ENCODE data around the gene AOAH. TPM values are rescaled to one million over a fixed set of nuclear protein-coding genes. Genes with fewer than 3 reads are reported as not detected.

AOAH gene, protein sequence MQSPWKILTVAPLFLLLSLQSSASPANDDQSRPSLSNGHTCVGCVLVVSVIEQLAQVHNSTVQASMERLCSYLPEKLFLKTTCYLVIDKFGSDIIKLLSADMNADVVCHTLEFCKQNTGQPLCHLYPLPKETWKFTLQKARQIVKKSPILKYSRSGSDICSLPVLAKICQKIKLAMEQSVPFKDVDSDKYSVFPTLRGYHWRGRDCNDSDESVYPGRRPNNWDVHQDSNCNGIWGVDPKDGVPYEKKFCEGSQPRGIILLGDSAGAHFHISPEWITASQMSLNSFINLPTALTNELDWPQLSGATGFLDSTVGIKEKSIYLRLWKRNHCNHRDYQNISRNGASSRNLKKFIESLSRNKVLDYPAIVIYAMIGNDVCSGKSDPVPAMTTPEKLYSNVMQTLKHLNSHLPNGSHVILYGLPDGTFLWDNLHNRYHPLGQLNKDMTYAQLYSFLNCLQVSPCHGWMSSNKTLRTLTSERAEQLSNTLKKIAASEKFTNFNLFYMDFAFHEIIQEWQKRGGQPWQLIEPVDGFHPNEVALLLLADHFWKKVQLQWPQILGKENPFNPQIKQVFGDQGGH
- total RNA-seq (2012; rRNA removed): not detected in 2 replicates
- polyA plus RNA-seq (2012; rRNA removed): not detected in 2 replicates
- polyA plus RNA-seq (2012; cell fraction: cytosol; rRNA removed): not detected in 2 replicates
- not detected in 2 replicates for polyA plus RNA-seq (2012; cell fraction: nucleus; rRNA removed; ENCODE audit: low replicate concordance)
- percentile 1 among the genes with signal in this experiment for Bru-seq, nascent RNA
- percentile 2 among the genes with signal in this experiment for BruChase-seq, experiment 1, labeled RNA remaining after a 6-hour chase
- percentile 0 among the genes with signal in this experiment for BruChase-seq, experiment 2, labeled RNA remaining after a 2-hour chase
- long read RNA-seq: 0 reads

DNA sequence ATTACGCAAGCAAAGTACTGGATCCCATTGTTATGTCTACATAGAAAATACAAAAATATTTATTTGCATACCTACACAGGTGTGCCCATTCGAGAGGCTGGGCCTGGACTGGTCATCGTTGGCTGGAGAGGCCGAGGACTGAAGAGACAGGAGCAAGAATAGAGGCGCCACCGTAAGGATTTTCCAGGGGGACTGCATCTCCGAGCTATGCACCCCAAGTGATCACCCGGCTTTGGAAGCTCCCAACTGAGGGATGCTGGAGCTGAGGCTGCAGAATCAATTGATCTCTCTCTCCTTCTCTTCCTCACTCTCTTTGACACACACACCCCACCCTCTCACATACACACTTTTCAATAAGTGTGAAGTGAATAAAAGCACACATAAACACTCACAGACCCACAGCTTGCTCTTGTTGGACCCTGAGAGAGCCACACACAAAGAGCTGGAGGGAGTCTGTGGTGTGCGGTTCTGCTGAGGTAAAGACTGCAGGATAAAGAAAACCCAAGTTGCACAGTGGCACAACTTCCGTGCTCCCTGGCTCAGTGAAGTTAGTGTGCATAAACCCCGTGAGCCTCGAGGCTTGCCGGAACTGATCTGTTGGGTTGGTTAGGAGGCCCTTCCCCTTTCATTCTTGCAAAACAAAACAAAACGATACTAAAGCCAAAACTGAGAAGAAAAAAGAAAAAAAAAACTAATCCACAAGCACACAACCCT, at the start of gene AOAH:
Gene AOAH, minus strand, starts transcription at position 544 of the 714 bp plus-strand sequence. Its CDS starts 346 bp downstream, at position 198.
- Histone ChIP-seq H4K20me1 (ENCODE audit: insufficient read depth, low read length) (no peaks in the 10 kb centered on the region), H3K9ac (ENCODE audit: low read depth, low read length) (no peak within 1 kb of the TSS), H3K4me2 (ENCODE audit: low read depth, low read length) (no peak within 1 kb of the TSS), H3K4me1 (ENCODE audit: control insufficient read depth, insufficient read depth, low read length) (no peaks in the 10 kb centered on the region), H3K4ac (ENCODE audit: low read depth, low read length) (no peak within 1 kb of the TSS), H2AFZ (replicated peaks; ENCODE audit: low read length, poor library complexity) (no peak within 1 kb of the TSS), H3K4me3 (ENCODE audit: insufficient read depth, low read depth, low read length) (no peak within 1 kb of the TSS), H4K91ac (ENCODE audit: insufficient read depth, low read depth, low read length) (no peak within 1 kb of the TSS), H2AK9ac (replicated peaks; ENCODE audit: low read depth, low read length, poor library complexity) (no peak within 1 kb of the TSS), H2BK15ac (ENCODE audit: low read depth, low read length) (no peak within 1 kb of the TSS), H2BK20ac (ENCODE audit: low read depth, low read length) (no peak within 1 kb of the TSS), H4K8ac (ENCODE audit: low read depth in 2 of 2, low read length in 2 of 2) (no peak within 1 kb of the TSS), H4K5ac (ENCODE audit: low read depth, low read length) (no peak within 1 kb of the TSS), H2BK5ac (ENCODE audit: low read depth, low read length, poor library complexity, severe bottlenecking) (no peak within 1 kb of the TSS), H2BK120ac (ENCODE audit: low read depth, low read length) (no peak within 1 kb of the TSS), H2AK5ac (ENCODE audit: low read depth, low read length) (no peak within 1 kb of the TSS), H3K14ac (replicated peaks; ENCODE audit: low read depth, low read length) (no peak within 1 kb of the TSS), H3K27ac (ENCODE audit: insufficient read depth, low read length) (no peak within 1 kb of the TSS), H3K56ac (ENCODE audit: extremely low read depth, insufficient read depth, low read length) (no peak within 1 kb of the TSS), H3K18ac (ENCODE audit: low read depth, low read length) (no peak within 1 kb of the TSS), H3K36me3 (ENCODE audit: control insufficient read depth, insufficient read depth, low read length) (no peaks in the 10 kb centered on the region), H3K9me1 (ENCODE audit: insufficient read depth, low read length) (no peaks in the 10 kb centered on the region), H3K23ac (ENCODE audit: low read depth, low read length) (no peak within 1 kb of the TSS), H3K9me3 (ENCODE audit: control insufficient read depth, insufficient read depth, low read length) (no peaks in the 10 kb centered on the region), H3K79me1 (ENCODE audit: low read depth in 1 of 2, low read length in 2 of 2) (no peaks in the 10 kb centered on the region), H3K27me3 (ENCODE audit: control insufficient read depth, insufficient read depth, low read length) (no peaks in the 10 kb centered on the region)
- DNase-seq (no peak), ATAC-seq (ENCODE audit: low read depth) (no peak)
- in situ Hi-C loops (cut with MboI; ENCODE audit: low sequenced_read_pairs) (no loop called here), intact Hi-C loops (cut with micrococcal nuclease) (no loop called here), dilution Hi-C loops (cut with HindIII; ENCODE audit: low sequenced_read_pairs, unreplicated experiment) (no loop called here)
- POLR2A ChIA-PET (ENCODE audit: unreplicated experiment): no interaction called here
- whole genome bisulfite sequencing, 2 experiments (ENCODE audit: extremely low coverage in 2 of 2, insufficient read length in 1 of 2): 74% methylated on average over 5 of the region's 14 CpGs; no CpG with 5 or more reads in 1 of the 2 experiments
- BruUV-seq (replicated peaks): no TSS peak
- CTCF ChIA-PET: no interaction called here
- TF ChIP-seq, protein P1, sequence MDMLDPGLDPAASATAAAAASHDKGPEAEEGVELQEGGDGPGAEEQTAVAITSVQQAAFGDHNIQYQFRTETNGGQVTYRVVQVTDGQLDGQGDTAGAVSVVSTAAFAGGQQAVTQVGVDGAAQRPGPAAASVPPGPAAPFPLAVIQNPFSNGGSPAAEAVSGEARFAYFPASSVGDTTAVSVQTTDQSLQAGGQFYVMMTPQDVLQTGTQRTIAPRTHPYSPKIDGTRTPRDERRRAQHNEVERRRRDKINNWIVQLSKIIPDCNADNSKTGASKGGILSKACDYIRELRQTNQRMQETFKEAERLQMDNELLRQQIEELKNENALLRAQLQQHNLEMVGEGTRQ (IDR thresholded peaks at IDR 0.05; ENCODE audit: low read depth, low read length): no peak
- TF ChIP-seq, protein P2, sequence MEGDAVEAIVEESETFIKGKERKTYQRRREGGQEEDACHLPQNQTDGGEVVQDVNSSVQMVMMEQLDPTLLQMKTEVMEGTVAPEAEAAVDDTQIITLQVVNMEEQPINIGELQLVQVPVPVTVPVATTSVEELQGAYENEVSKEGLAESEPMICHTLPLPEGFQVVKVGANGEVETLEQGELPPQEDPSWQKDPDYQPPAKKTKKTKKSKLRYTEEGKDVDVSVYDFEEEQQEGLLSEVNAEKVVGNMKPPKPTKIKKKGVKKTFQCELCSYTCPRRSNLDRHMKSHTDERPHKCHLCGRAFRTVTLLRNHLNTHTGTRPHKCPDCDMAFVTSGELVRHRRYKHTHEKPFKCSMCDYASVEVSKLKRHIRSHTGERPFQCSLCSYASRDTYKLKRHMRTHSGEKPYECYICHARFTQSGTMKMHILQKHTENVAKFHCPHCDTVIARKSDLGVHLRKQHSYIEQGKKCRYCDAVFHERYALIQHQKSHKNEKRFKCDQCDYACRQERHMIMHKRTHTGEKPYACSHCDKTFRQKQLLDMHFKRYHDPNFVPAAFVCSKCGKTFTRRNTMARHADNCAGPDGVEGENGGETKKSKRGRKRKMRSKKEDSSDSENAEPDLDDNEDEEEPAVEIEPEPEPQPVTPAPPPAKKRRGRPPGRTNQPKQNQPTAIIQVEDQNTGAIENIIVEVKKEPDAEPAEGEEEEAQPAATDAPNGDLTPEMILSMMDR (conservative IDR thresholded peaks at IDR 0.05; ENCODE audit: low read depth, low read length): no peak
- no peak for TF ChIP-seq RFX5 (IDR thresholded peaks at IDR 0.05; ENCODE audit: low read depth, low read length)
- no peak for TF ChIP-seq MXI1 (IDR thresholded peaks at IDR 0.05; ENCODE audit: borderline replicate concordance, low read depth, low read length)
- TF ChIP-seq CHD1 (IDR thresholded peaks at IDR 0.05; ENCODE audit: low read depth, low read length): no peak
- no peak for TF ChIP-seq BHLHE40 (IDR thresholded peaks at IDR 0.05; ENCODE audit: low read depth, low read length)
- TF ChIP-seq RAD21 (IDR thresholded peaks at IDR 0.05; ENCODE audit: low read length): no peak
- TF ChIP-seq, protein P3, sequence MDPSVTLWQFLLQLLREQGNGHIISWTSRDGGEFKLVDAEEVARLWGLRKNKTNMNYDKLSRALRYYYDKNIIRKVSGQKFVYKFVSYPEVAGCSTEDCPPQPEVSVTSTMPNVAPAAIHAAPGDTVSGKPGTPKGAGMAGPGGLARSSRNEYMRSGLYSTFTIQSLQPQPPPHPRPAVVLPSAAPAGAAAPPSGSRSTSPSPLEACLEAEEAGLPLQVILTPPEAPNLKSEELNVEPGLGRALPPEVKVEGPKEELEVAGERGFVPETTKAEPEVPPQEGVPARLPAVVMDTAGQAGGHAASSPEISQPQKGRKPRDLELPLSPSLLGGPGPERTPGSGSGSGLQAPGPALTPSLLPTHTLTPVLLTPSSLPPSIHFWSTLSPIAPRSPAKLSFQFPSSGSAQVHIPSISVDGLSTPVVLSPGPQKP (IDR thresholded peaks at IDR 0.05; ENCODE audit: borderline replicate concordance, low read depth, low read length): no peak
- no peak for TF ChIP-seq POLR2A (IDR thresholded peaks at IDR 0.05; ENCODE audit: low read depth, low read length)
- no peak for TF ChIP-seq CEBPB (IDR thresholded peaks at IDR 0.05; ENCODE audit: low read depth, low read length)
- TF ChIP-seq SMC3 (IDR thresholded peaks at IDR 0.05; ENCODE audit: low read depth, low read length): no peak
- TF ChIP-seq FOS (IDR thresholded peaks at IDR 0.05; ENCODE audit: low read depth, low read length): no peak

Measured in IMR-90 (cell line).